HL-60/S4 treated with retinoic acid at 250 ng/mL for 4 days and 3 days (cell line): ENCODE data around the gene ACSL1.
"Not testable (repeated sequence)": the region's sequence is repeated elsewhere in the genome, so short reads cannot be mapped to it uniquely, and the experiment has no call there.

Source experiments
- in situ Hi-C: fragments of 300-500 bp; cut with MboI; formaldehyde crosslinking; loops from 2 replicates; pipeline ENCODE4 v1.7.0; 2022; ENCODE audit warnings: low sequenced_read_pairs

The ACSL1 gene

DNA sequence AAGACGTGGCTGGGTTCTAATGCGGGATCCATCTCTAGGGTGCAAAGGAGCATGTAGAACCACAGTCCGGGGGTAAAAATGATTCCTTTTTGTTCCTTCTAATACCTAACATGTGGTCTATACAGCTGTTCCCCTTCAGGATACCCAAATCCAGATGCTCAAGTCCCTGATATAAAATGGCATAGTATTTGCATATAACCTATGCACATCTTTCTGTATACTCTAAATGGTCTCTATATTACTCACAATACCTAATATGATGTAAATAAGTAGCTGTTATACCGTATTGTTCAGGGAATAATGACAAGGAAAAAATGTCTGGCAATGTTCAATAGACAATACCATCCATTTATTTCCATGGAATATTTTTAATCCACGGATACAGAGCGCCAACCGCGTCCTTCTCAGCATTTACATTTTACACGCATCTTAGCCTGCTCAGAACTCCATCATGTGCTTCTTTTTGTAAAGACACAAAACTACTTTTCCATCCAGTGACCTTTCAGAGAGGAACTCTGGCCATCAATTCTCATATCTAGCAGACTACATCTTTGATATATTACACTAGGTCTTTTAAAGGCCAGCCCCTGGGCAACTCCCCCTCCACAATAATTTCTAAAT, 31.9 kb downstream of the ACSL1 start:
- in situ Hi-C loops, result no loop called here

DNA sequence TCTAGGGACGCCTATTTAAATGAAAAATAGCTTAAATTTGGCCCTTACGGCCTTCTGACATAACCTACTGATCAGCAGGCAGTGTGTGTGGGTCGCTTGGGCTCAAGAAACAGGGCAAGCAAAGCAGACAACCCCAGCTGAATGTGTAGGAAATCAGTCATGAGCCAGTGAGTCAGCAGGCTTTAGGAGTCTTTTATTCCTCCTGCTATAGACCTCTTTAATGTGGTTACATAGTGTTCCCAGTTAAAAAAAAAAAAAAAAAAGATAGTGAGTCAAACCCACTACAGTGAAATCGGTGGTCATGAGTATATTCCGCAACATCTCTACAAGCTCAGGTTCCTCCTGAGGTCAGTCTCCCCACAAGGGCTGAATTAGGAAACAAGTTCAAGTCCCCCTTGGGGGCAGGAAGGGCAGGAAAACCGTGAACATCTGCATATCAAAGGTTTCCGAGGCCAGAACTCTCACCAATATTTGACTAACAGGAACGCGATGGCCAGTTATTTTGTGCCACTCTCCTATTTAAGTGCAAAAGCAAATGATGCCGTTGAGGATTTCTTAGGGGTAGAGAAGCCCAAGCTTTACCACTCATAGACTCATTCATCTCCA, 32.7 kb downstream of the ACSL1 start:
- in situ Hi-C loops, result no loop called here

DNA sequence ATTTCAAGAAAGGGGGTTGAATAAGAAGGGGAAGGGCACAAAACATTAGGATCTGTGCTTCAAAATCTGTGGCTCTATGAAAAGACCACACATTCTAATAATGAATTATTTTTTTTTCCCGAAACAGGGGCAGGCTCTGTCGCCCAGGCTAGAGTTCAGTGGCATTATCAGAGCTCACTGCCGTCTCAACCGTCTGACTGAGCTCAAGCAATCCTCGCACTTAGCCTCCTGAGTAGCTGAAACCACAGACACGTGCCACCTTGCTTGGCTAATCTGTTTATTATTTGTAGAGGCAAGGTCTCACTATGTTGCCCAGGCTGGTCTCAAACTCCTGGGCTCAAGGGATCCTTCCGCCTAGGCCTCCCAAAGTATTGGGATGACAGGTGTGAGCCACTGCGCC, 33.4 kb downstream of the ACSL1 start:
- in situ Hi-C loops, result no loop called here

DNA sequence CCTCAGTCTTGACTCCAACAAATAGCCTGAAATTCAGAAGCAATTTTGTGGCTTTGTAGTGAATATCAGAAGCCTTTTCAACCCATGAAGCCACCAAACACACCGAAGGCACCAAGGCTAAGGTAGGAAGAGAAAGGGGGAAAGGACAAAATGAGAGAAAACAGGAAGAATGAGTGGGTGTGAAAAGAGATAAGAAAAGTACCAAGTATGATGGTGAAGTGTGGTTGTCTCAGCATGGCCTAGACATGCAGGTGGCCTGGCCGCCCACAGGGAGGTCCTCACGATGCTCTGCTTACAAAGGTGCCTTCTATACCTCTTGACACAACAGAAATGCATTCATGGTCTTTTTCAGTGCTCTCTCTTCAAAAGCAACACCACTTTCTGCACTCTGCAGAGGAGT, 34.9 kb downstream of the ACSL1 start:
- in situ Hi-C loops, result no loop called here

- in situ Hi-C loops, result no loop called here
Measured at GRCh38 chr4:184787766-184788503, 37.8 kb downstream of the ACSL1 start.

DNA sequence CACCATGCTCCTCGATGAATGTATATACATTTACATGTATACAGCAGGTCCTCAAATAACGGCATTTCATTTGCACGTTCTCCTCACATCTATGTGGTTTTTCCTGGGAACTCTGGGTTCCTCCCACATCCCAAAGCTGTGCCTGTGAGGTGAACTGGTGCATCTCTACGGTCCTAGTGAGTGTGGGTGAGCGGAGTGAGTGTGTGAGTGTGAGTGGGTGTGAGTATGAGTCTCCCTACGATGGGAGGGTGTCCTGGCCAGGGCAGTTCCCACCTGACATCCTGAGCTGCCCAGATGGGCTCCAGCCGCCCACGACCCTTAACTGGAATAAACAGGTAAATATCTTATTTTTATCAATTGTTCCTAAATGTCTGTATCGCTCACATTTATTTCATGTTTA, 40.0 kb downstream of the ACSL1 start:
- in situ Hi-C loops, result no loop called here

DNA sequence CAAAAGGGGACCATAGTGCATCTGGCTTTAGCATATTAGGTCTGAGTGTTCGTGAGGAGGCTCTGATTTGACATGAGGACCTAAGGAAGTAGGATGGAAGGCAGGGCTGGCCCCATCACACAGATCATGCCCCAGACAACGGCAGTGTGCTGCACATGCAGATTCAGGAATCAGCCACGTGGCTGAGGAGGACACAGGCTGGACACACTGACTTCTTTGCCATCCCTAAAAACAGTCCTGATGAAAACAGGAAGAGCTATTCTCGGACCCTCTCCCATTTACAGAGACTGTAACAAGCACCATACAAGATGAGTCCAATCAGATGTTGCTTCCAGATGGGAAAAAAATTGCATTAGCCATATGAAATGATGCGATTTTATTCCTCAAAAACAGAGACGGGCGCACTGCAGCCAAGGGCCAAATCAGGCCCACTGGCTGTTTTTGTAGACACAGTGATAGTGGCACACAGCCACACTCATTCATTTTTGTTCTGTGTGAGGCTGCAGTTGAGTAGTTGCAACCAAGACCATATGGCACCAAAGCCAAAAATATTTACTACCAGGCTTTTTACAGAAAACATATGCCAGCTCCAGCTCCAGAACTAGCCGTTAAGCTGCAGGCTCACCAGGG, 41.0 kb downstream of the ACSL1 start:
- in situ Hi-C loops, result no loop called here

DNA sequence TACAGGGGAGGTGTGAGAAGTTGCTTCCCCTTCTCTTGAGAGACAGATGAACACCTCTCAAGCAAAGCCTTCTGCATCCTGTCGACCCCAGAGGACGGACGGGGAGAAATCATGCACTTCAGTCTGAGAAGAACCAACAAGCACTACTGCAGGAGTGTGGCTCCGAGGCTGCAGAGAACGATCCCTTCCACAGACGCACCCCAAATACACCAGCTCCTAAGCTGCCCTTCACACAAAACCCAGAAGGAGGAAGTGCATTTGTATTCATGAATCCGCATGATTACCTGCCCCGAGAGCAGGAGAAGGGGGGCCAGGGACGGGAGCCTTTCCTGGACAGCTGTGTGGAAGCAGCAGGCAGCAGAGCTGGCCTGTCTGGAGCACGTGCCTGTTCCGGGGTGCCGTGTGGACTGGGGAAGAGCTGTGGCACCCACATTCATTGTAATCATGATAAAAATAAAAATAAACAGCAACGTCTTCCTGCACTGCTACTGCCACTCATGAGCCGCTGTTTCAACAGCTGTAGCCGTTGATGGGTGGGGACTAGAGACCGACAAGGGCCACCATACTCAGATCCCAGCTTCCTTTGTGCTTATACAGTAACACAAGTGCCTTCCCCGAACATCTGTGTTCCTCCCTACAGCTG, 42.9 kb downstream of the ACSL1 start:
- in situ Hi-C loops, result no loop called here

GRCh38 chr4:184779160-184779559, 46.6 kb downstream of the ACSL1 start:
- in situ Hi-C loops, result not testable (repeated sequence)

DNA sequence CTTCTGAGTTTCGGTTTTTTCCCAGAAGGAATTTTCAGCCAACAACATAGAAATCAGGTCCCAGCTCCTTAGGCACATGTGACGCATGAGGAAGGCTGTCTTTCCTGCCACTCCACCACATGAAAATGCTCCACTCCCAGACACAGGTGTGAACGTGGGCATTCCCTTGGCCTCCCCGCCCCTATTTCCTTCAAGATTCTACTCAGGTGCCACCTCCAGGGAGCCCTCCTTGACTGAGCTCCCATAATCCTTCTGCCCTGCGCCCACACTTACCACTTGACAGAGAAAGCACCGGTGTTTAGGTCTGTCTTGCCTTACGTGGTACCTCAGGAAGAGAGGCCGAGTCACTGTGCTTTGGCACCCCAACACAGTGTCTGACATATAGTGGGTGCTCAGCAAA, 47.4 kb downstream of the ACSL1 start:
- in situ Hi-C loops, result no loop called here

- in situ Hi-C loops, result no loop called here
Measured at GRCh38 chr4:184776821-184777220, 48.9 kb downstream of the ACSL1 start.

- in situ Hi-C loops, result no loop called here
Measured at GRCh38 chr4:184775854-184776555, 49.8 kb downstream of the ACSL1 start.

DNA sequence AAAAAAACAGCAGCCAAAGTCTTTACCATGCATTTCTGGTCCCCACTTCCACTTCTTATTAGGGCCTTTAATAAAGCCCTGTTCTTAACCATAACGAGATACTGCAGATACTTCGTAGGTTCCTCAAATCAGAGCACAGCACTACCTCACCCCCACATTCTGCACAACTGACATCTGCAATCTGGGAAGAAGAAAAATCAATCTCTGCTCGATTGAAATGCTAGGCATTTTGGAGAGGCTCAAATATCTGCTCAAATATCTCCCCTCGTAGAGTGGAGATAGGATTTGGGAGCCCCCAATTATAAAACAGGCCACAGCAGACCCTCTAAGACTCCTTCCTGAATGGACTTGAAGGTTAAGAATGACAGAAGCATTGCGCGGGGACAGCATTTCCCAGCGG, 51.6 kb downstream of the ACSL1 start:
- in situ Hi-C loops, result no loop called here

DNA sequence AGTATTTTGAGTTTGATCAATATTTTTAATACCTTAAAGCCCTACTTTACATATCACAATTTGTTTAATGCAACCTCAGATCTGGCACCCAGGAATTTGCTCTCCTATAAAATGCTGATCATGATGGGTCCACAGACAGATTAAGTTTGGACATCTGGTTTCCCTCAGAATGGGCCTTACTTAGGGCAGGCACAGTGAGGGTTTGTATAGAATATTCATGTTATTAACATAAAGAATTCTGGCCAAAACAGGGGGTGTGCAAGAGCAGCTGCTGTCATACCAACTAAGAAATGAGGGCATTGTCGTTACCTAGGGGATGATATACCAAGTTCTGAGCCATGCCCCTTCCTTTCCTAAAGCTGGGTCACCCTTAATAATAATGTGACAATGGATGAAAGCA, 54.4 kb downstream of the ACSL1 start:
- in situ Hi-C loops, result no loop called here

DNA sequence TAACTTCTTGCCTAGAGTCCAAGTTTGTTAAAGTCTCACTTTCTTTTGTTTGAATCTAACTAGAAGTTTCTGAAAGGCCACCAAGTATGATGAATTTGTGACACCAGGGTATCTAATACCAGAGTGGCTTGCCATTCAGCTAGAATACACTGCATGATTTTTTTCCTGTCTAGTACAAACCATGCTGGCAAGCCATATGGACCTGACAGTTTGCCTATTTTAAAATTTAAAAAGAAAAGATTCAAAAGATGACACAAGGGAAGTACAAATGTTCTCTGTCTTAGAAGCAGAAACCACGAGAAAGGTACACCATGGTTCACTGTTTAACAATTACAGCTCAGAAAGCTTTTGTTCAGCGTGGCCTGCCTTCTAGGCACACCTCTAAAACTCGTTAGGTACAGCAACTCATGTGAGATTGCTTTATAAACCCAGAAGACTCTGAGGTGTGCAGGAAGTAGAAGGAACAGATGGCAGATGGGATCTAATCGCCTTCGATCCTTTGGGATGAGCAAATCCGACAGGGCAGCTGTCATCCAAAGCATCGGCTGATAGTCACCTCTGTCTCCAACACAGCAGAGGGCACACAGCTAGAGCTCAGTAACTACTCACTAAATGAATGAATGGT, 56.5 kb downstream of the ACSL1 start:
- in situ Hi-C loops, result no loop called here

DNA sequence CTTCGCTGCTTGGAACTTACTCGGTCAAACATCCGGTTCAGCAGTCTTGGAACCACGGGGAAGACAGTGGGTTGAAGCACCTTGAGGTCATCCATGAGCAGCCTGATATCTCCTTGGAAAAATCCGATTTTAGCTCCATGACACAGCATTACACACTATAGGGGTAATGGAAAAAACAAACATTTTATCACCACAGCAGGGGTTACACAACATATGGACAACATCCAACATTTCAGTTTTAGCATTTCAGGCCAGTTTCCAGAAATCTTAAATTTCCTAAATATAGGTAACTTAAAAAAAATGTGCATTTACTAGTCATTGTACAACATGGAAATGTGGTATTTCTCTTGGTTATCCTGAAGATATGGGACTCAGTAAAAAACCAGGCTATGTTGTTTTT, 57.5 kb downstream of the ACSL1 start:
- in situ Hi-C loops, result no loop called here

- in situ Hi-C loops, result no loop called here
Measured at GRCh38 chr4:184766446-184766845, 59.3 kb downstream of the ACSL1 start.

- in situ Hi-C loops, result no loop called here
Measured at GRCh38 chr4:184765473-184766340, 60.1 kb downstream of the ACSL1 start.

DNA sequence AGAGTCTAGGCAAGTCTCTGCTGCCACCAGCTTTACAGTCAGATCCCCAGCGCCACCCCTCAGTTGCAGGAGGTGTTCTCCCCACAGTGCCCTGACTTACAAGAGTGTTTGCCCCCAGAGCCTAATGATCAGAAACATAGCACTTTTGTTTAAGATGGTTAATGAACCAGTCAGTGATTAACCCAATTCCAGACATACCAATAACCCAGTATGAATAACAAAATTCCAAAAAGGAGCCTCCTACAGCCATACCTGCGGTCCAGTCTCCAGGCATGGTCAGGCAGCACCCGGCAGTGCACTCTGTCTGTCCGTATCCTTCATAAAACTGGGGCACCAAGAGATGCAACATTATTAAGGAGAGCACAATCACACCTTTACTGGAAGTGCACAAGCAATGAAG, 61.2 kb downstream of the ACSL1 start:
- in situ Hi-C loops, result no loop called here
